COLO668 (cell line): ENCODE data around the gene TTBK2.
"Not testable (repeated sequence)": the region's sequence is repeated elsewhere in the genome, so short reads cannot be mapped to it uniquely, and the experiment has no call there.

Experiments
- DNase-seq: peaks from one replicate; lab custom pipeline; 2025; ENCODE audit not compliant: unreplicated experiment; lab: John Stamatoyannopoulos, UW

Gene TTBK2

GRCh38 chr15:42764154-42764731 is 156.3 kb downstream of the TTBK2 start:
- DNase-seq: not testable (repeated sequence)

DNA sequence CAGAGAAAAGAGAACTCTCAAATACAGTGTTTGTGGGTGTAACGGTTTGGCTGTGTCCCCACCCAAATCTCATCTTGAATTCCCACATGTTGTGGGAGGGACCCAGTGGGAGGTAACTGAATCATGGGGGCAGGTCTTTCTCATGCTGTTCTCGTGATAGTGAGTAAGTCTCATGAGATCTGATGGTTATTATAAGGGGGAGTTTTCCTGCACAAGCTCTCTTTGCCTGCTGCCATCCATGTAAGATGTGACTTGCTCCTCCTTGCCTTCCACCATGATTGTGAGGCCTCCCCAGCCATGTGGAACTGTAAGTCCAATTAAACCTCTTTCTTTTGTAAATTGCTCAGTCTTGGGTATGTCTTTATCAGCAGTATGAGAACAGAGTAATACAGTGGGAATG is 158.8 kb downstream of the TTBK2 start:
- DNase-seq: not testable (repeated sequence)

GRCh38 chr15:42760759-42761158 is 159.8 kb downstream of the TTBK2 start:
- DNase-seq: no peak

GRCh38 chr15:42759093-42759492 is 161.5 kb downstream of the TTBK2 start:
- DNase-seq: no peak

GRCh38 chr15:42750306-42750705 is 170.3 kb downstream of the TTBK2 start:
- no peak for DNase-seq

DNA sequence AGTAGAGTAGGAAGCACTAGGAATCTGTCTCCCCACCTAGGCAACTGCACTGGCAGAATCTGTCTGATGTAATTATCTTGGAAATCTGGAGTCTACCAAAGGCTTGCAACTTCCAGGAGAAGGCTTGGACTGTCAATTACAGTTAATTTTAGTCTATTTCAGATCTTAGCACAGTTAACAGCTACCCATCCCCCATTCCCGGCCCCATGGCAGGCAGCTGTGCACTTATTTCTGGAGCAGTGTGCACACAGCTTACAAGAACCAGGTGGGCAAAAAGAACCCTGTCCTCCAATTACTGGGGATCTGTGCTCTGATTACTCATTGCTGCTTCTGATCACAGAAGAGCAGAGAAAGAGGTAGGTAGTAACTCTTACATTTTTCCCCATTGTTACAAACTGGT is 171.3 kb downstream of the TTBK2 start:
- no peak for DNase-seq

- DNase-seq: no peak
Measured at GRCh38 chr15:42744195-42744594, 176.4 kb downstream of the TTBK2 start.

GRCh38 chr15:42742149-42742548 is 178.4 kb downstream of the TTBK2 start:
- DNase-seq: no peak

DNA sequence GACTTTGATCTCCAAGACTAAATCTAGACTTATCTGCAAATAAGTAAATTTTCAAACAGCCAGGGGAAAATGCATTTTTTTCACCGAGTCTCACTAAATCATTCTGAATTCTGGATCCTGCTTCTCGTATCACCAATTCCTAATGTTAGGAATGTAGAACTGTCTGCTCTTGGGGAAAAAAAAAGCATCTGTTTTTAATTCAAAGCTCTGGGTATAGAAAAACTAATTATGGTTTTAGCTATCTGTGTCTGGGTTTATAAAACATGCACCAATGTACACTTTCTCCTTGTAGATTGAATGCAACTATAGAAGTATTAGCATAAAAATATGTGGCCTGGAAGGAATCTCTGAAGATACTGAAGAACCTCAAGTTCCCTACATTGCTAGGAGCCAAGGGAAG is 178.9 kb downstream of the TTBK2 start:
- no peak for DNase-seq

GRCh38 chr15:42737529-42738328 is 182.8 kb downstream of the TTBK2 start:
- DNase-seq: no peak

GRCh38 chr15:42736793-42737528 is 183.6 kb downstream of the TTBK2 start, which contains the start of gene CDAN1:
CDAN1 (minus strand) TSS chr15:42737128; CDS start chr15:42737102, 26 bp downstream.
- peak; percentile 89 for DNase-seq

DNA sequence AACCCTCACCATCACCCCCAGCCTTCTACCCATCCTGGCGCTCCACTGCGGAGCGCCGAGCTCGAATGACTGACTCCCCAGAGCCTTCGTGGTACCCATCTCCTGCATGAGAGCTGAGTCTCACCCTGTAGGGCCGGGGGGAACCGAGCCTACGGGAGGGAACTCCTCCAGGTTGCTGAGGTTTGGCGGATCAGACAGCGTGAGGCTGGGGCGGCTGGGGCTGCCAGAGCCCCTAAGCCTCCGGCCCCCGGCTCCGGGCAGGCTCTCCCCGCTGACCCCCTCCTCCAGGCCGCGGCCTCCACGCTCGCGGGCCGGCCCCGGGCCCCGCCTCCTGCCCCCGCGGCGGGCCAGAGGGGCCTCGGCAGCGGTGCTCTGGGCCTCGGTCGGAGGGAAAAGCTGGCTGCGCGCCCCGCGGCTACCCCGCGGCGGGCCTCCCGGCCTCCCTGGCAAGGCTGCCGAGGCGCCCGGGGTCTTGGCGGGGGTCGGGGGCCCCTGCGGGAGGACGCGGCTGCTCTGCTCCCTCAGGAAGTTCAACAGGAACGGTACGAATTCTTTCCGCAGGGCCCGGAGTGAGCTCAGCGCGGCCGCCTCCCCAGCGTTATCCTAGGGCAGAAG is 184.3 kb downstream of the TTBK2 start:
- peak; percentile 42 for DNase-seq

- no peak for DNase-seq
Measured at GRCh38 chr15:42735382-42736165, 185.0 kb downstream of the TTBK2 start.

DNA sequence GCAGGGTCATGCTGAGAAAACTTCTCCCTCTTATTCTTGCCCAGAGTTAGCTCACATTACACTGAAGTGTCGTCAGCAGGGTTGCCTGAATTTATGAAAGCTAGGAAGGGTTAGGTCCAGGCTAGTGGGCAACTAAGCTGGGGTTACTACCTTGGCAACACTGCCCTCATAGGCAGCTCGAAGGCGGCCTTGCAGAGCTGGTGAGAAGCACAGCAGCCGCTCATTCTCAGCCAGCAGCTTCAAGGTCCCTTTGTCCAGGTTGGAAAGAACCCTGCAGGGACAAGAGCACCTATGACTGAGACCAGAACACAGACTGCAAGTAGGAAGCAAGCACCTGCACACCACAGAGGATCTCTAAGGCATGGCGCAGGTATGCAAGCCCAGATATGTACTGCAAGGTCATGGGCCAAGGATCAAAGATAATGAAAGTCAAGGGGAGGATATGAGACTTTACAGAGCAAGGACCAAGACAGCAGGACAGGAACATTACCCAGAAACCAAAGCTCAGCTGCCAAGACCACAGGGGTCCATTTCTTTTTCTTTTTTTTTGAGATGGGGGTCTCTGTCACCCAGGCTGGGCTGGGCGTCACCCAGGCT is 186.4 kb downstream of the TTBK2 start:
- DNase-seq: no peak

- DNase-seq: no peak
Measured at GRCh38 chr15:42733027-42733426, 187.6 kb downstream of the TTBK2 start.

DNA sequence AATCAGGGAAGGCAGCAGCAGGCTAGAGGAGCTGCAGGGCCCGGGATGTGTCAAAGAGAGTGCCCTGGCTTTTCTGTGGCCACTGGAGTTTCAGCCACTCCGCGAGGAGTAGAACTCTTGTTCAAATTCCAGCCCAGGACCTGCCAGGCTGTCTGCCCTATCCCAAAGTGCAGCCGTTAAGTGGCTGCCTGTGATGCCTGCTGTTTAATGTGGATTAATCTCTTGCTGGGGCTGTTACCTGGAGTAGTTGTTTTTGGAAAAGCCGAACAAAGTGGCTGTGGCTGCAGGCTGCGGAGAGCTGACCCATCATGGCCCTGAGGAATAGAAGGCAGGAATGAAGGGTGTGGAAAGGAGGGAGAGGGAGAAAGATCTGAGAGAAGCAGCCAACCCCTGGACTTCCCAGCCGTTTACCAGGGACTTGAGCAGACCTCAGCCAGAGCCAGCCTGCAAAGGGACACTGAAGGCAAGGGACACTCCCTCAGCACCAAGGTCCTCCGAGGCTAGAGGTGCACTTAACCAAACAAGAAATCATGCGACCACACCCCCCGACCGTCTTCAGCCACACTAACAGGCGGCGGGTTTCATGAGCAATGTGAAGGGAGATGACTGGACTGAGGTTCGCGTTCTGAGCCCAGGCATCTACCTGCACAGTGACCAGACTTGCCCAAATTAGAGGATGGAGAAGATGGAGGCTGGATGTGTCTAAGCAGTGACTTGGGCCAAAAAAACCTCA is 188.3 kb downstream of the TTBK2 start:
- DNase-seq: no peak

- no peak for DNase-seq
Measured at GRCh38 chr15:42731461-42731860, 189.1 kb downstream of the TTBK2 start.

- DNase-seq: no peak
Measured at GRCh38 chr15:42730536-42730935, 190.0 kb downstream of the TTBK2 start.

DNA sequence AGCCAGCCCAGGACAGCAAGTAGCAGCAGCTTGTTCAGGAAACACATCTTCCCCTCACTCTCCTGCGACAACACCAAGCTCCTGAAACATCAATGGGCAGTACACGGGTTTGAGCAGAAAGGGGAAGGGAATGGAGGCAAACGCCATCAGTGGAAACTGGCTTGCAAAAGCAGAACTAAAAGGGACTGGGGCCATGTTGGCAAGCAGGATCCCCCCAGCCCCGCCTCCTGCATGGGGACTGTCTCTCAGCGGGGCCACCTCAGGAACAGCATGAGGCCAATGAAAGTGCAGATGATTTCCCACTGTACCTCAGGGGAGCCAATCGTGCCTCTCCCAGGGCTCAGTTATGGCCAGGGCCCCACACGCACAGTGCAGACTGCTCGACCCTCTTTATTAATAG is 190.4 kb downstream of the TTBK2 start:
- no peak for DNase-seq

- DNase-seq: no peak
Measured at GRCh38 chr15:42729409-42729808, 191.2 kb downstream of the TTBK2 start.
